Nephron (organoid): ENCODE data around the gene PYCARD.

Experiments
- H3K27ac Mint-ChIP-seq, 3 experiments: 2 replicates each; pipeline ENCODE4 v1.8.0; 2020; ENCODE audit warnings: mixed read lengths in 3 of 3, mild to moderate bottlenecking in 2 of 3, moderate library complexity in 1 of 3
- H3K27me3 Mint-ChIP-seq: 2 replicates; pipeline ENCODE4 v1.8.0; 2021; ENCODE audit warnings: low read depth, mild to moderate bottlenecking, moderate library complexity, mixed read lengths
- H3K36me3 Mint-ChIP-seq: 2 replicates; pipeline ENCODE4 v1.8.0; 2020; ENCODE audit warnings: low read depth, mixed read lengths
- H3K4me1 Mint-ChIP-seq: 2 replicates; pipeline ENCODE4 v1.8.0; 2020; ENCODE audit warnings: mixed read lengths
- H3K4me3 Mint-ChIP-seq, 3 experiments: 2 replicates each; pipeline ENCODE4 v1.8.0; 2020; ENCODE audit warnings: mild to moderate bottlenecking in 3 of 3, mixed read lengths in 3 of 3, moderate library complexity in 2 of 3
- H3K9me3 Mint-ChIP-seq: 2 replicates; pipeline ENCODE4 v1.8.0; 2020; ENCODE audit warnings: mixed read lengths
- TF ChIP-seq, protein P1 (sequence below), 3 experiments: fragments of 200-600 bp; sonication (generic); IDR thresholded peaks; one replicate each; pipeline ENCODE4 v1.5.0; 2021; ENCODE audit warnings: antibody characterized with exemption in 3 of 3; ENCODE audit not compliant: unreplicated experiment in 3 of 3

The PYCARD gene

GRCh38 chr16:31243734-31244670 is 41.4 kb upstream of the PYCARD start:
- Mint-ChIP-seq H3K27ac (no peak overlapping the region), H3K36me3 (no peaks in the 10 kb centered on the region), H3K4me3 (no peak overlapping the region), H3K9me3 (no peaks in the 10 kb centered on the region), H3K27me3 (peaks cover 35% of the 10 kb centered on the region), H3K4me1 (no peaks in the 10 kb centered on the region)
- TF ChIP-seq, protein P1, sequence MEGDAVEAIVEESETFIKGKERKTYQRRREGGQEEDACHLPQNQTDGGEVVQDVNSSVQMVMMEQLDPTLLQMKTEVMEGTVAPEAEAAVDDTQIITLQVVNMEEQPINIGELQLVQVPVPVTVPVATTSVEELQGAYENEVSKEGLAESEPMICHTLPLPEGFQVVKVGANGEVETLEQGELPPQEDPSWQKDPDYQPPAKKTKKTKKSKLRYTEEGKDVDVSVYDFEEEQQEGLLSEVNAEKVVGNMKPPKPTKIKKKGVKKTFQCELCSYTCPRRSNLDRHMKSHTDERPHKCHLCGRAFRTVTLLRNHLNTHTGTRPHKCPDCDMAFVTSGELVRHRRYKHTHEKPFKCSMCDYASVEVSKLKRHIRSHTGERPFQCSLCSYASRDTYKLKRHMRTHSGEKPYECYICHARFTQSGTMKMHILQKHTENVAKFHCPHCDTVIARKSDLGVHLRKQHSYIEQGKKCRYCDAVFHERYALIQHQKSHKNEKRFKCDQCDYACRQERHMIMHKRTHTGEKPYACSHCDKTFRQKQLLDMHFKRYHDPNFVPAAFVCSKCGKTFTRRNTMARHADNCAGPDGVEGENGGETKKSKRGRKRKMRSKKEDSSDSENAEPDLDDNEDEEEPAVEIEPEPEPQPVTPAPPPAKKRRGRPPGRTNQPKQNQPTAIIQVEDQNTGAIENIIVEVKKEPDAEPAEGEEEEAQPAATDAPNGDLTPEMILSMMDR (IDR thresholded peaks at IDR 0.05; ENCODE audit: unreplicated experiment in 3 of 3) = no peak

- Mint-ChIP-seq H3K9me3 (no peaks in the 10 kb centered on the region), H3K27ac (no peak overlapping the region), H3K36me3 (no peaks in the 10 kb centered on the region), H3K27me3 (peaks cover 17% of the 10 kb centered on the region), H3K4me3 (no peak overlapping the region), H3K4me1 (no peaks in the 10 kb centered on the region)
- TF ChIP-seq, protein P1 (IDR thresholded peaks at IDR 0.05; ENCODE audit: unreplicated experiment in 3 of 3) = no peak
These were observed 39.6 kb upstream of the PYCARD start for GRCh38 chr16:31242206-31242605.

DNA sequence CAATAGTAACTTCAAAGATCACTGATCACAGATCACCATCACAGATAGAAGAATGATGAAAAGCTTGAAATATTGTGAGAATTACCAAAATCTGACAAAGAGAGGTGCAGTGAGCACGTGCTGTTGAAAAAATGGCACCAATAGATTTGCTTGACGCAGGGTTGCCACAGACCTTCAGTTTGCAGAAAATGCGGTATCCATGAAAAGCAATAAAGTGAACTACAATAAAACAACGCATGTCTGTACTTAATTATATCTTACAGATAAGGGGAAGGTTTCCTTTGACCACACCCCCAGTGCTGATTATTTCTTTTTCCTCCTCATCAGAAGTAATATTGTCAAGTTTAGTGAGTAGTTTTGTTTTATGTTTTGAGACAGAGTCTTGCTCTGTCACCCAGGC is 35.5 kb upstream of the PYCARD start:
- Mint-ChIP-seq H3K4me3 (no peak overlapping the region), H3K27ac (no peak overlapping the region), H3K4me1 (no peaks in the 10 kb centered on the region), H3K9me3 (peaks cover 17% of the 10 kb centered on the region), H3K36me3 (no peaks in the 10 kb centered on the region), H3K27me3 (no peaks in the 10 kb centered on the region)
- TF ChIP-seq, protein P1 (IDR thresholded peaks at IDR 0.05; ENCODE audit: unreplicated experiment in 3 of 3) = no peak

DNA sequence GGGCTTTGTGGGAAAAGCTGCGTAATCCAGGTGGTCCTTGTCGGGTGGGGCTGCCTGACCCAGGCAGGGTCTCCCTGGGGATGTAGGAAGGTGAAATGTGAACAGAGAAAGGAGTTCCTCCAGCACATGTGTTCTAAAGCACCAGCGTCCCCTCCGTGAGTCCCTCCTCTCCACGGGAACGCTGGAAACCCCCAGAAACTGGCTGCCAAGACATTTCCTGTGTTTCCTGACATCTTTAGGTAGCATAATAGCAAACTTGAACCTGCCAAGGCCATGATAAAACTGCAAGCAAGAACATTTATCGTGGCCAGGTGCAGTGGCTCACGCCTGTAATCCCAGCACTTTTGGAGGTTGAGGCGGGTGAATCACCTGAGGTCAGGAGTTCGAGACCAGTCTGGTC is 26.9 kb upstream of the PYCARD start:
- Mint-ChIP-seq H3K4me1 (peaks cover 9% of the 10 kb centered on the region), H3K4me3 (no peak overlapping the region), H3K27ac (no peak overlapping the region), H3K9me3 (peaks cover 20% of the 10 kb centered on the region), H3K27me3 (no peaks in the 10 kb centered on the region), H3K36me3 (no peaks in the 10 kb centered on the region)
- TF ChIP-seq, protein P1 (IDR thresholded peaks at IDR 0.05; ENCODE audit: unreplicated experiment in 3 of 3) = no peak

DNA sequence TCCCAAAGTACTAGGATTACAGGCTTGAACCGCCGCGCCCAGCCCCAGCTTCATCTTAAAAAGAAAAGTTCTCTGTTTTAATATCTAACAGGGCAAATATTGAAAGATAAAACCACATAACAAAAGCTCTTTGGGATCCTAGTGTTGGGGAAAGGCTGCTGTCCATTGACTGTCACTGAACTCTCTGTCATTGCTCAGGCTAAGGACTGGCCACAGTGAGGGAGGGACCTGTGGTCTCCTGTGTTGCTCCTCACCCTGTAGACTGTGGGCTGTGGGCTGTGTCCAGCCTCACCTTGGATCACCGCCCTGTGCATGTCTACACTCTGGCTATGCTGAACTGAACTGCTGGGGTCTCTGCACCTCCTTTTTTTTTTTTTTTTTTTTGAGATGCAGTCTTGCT is 25.6 kb upstream of the PYCARD start:
- H3K4me1 Mint-ChIP-seq = peaks cover 9% of the 10 kb centered on the region
- H3K36me3 Mint-ChIP-seq = no peaks in the 10 kb centered on the region
- peaks cover 11% of the 10 kb centered on the region for H3K9me3 Mint-ChIP-seq
- H3K27me3 Mint-ChIP-seq = no peaks in the 10 kb centered on the region
- H3K4me3 Mint-ChIP-seq = no peak overlapping the region
- TF ChIP-seq, protein P1 (IDR thresholded peaks at IDR 0.05; ENCODE audit: unreplicated experiment in 3 of 3) = no peak
- H3K27ac Mint-ChIP-seq = no peak overlapping the region

GRCh38 chr16:31225193-31225592 is 22.6 kb upstream of the PYCARD start:
- Mint-ChIP-seq H3K4me1 (peaks cover 9% of the 10 kb centered on the region), H3K4me3 (no peak overlapping the region), H3K27me3 (peaks cover 17% of the 10 kb centered on the region), H3K27ac (no peak overlapping the region), H3K36me3 (no peaks in the 10 kb centered on the region), H3K9me3 (peaks cover 4% of the 10 kb centered on the region)
- TF ChIP-seq, protein P1 (IDR thresholded peaks at IDR 0.05; ENCODE audit: unreplicated experiment in 3 of 3) = no peak
